Progenitor cell of endocrine pancreas (in vitro differentiated cells): ENCODE measurements around the gene CEP55. TPM values are rescaled to one million over a fixed set of nuclear protein-coding genes. Genes with fewer than 3 reads are reported as not detected.

Experiments used
- DNase-seq: peaks from one replicate; pipeline ENCODE4 v3.0.0; 2021; ENCODE audit warnings: low spot score; ENCODE audit not compliant: unreplicated experiment
- H3K27ac Mint-ChIP-seq: 2 replicates; pipeline ENCODE4 v1.8.0; 2021; ENCODE audit warnings: mild to moderate bottlenecking, moderate library complexity, mixed read lengths
- H3K27me3 Mint-ChIP-seq: 2 replicates; pipeline ENCODE4 v1.8.0; 2021; ENCODE audit warnings: mixed read lengths
- H3K36me3 Mint-ChIP-seq: 2 replicates; pipeline ENCODE4 v1.8.0; 2022; ENCODE audit warnings: mixed read lengths; ENCODE audit not compliant: insufficient read depth
- H3K4me1 Mint-ChIP-seq: 2 replicates; pipeline ENCODE4 v1.8.0; 2021; ENCODE audit warnings: low read depth, mixed read lengths
- H3K4me3 Mint-ChIP-seq: 2 replicates; pipeline ENCODE4 v1.8.0; 2021; ENCODE audit warnings: low read depth, mild to moderate bottlenecking, moderate library complexity, mixed read lengths
- H3K9me3 Mint-ChIP-seq: 2 replicates; pipeline ENCODE4 v1.8.0; 2021; ENCODE audit warnings: low read depth, mixed read lengths
- total RNA-seq: library from RNA; stranded (reverse); gene quantifications from 2 replicates; pipeline ENCODE4 v1.2.1, GENCODE V29; 2021
- TF ChIP-seq, protein P1 (sequence below): fragments of 200-600 bp; sonication (generic); IDR thresholded peaks from one replicate; pipeline ENCODE4 v1.5.0; 2021; ENCODE audit warnings: antibody characterized with exemption, mild to moderate bottlenecking; ENCODE audit not compliant: unreplicated experiment

CEP55 gene
- total RNA-seq, 1 donor from 2014 or later = 9.1 TPM

DNA sequence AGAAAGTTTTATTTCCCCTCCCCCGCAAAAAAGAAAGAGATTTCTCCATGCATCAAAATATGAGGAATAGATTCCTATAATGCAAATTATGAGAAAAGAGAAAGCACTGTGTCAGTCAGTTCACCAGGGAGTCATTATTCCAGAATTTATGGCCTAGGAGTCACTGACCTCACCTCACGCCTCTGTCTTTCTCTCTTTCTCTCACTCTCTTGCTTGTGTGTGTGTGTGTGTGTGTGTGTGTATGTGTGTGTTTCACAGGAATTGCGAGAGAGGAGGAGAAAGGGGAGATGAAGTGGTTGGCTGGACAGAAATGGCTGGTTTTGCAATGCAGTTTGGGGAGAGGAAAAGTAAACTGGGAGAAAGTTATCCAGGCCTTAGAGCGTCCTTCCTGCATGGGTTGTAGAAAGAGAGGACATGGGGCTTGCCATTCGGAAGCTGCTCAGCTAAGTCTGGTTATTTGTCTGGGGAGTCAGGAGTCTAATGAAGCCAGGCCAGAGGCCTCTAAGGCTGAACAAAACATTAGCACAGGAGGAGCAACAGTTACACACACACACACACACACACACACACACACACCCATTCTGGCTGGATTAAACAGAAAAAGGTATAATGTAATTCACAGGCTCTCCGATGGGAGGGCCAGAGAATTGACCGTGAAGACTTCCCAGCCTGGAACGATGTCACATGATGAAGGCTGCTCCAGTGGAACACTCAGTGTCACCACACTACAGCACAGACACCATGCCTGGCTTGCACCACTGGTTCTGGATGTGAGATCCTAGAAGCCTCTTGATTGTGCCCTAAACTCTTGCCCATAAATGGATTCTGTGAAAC is 57.3 kb downstream of the CEP55 start:
- Mint-ChIP-seq H3K4me3 (no peak overlapping the region), H3K27ac (no peak overlapping the region), H3K36me3 (no peaks in the 10 kb centered on the region), H3K4me1 (peaks cover 2% of the 10 kb centered on the region), H3K9me3 (no peaks in the 10 kb centered on the region), H3K27me3 (peaks cover 3% of the 10 kb centered on the region)
- TF ChIP-seq, protein P1, sequence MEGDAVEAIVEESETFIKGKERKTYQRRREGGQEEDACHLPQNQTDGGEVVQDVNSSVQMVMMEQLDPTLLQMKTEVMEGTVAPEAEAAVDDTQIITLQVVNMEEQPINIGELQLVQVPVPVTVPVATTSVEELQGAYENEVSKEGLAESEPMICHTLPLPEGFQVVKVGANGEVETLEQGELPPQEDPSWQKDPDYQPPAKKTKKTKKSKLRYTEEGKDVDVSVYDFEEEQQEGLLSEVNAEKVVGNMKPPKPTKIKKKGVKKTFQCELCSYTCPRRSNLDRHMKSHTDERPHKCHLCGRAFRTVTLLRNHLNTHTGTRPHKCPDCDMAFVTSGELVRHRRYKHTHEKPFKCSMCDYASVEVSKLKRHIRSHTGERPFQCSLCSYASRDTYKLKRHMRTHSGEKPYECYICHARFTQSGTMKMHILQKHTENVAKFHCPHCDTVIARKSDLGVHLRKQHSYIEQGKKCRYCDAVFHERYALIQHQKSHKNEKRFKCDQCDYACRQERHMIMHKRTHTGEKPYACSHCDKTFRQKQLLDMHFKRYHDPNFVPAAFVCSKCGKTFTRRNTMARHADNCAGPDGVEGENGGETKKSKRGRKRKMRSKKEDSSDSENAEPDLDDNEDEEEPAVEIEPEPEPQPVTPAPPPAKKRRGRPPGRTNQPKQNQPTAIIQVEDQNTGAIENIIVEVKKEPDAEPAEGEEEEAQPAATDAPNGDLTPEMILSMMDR = no peak
- no peak for DNase-seq

DNA sequence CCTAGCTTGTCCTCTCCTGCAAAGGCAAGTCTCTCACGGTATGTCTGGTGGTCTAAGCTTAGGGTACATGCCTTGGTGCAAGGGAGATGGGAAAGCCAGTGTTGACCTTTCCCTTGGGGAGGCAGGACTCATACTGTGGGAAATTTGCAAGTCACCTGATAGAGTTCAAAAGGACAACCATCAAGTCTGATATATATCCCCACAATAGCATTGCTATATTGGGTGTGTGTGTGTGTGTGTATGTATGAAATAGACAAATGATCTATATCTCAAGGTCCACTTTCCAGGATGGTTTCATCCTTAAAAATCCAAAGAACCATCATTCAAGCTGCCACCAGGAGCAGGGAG is 57.9 kb downstream of the CEP55 start:
- DNase-seq = no peak
- H3K36me3 Mint-ChIP-seq = no peaks in the 10 kb centered on the region
- TF ChIP-seq, protein P1 = no peak
- H3K27me3 Mint-ChIP-seq = peaks cover 3% of the 10 kb centered on the region
- H3K9me3 Mint-ChIP-seq = peaks cover under 1% of the 10 kb centered on the region
- no peak overlapping the region for H3K27ac Mint-ChIP-seq
- H3K4me1 Mint-ChIP-seq = peaks cover 2% of the 10 kb centered on the region
- H3K4me3 Mint-ChIP-seq = no peak overlapping the region

DNA sequence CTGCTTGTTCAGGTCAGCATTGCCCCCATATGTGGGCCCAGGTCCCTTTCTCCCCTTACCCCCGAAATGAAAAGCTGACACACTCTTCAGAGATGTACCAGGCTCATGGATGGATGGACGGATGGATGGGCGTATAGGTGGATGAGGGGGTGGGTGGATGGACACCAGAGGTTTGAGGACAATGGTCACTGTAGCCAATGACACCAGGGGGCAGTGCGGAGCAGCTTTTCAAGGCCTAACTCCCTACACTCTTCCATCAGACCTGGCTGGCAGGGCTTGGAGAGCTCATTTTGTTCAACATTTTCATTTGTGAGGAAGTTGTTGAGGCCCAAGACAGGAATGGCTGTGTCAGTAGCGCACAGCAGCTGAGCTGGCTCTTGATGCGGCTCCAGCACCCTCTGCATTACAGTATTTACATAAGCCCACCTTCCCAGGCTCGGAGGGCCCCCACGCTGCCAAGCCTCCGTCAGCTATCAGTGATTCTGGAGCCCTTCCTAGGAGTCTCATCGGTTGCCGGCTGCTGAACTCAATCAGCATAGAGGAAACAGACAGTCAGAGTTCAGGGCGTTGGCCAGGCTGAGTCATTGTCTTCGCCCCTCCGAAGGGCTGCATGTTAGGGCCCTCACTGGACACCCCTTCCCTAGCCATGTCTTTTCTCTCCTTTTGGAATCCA is 58.5 kb downstream of the CEP55 start:
- Mint-ChIP-seq H3K27ac (no peak overlapping the region), H3K4me3 (no peak overlapping the region), H3K4me1 (peaks cover 2% of the 10 kb centered on the region), H3K27me3 (peaks cover 3% of the 10 kb centered on the region), H3K9me3 (peaks cover 5% of the 10 kb centered on the region), H3K36me3 (no peaks in the 10 kb centered on the region)
- DNase-seq = peak; percentile 67
- TF ChIP-seq, protein P1 = peak; percentile 80

DNA sequence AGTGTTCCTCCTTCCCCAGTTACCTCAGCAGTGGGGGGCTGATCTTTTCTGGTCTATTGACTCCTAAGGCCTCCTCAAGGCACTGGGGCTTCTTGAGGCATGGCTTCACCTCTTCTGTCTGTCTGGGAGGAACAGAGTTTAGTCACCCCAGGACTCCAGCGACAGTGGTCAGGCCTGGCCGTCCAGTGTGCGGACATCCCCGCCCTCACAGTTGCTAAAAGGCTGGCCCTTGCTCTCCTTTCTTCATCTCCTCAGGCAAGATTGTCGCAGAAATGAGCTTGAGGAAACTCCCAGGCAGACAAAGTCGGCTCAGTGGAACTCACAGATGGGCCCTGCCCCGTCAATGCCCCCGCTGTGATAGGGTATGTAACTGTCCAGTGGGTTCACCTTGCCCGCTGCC is 63.1 kb downstream of the CEP55 start:
- TF ChIP-seq, protein P1 = no peak
- DNase-seq = no peak
- Mint-ChIP-seq H3K9me3 (peaks cover 5% of the 10 kb centered on the region), H3K4me1 (peaks cover 2% of the 10 kb centered on the region), H3K36me3 (no peaks in the 10 kb centered on the region), H3K27ac (no peak overlapping the region), H3K27me3 (peaks cover 22% of the 10 kb centered on the region), H3K4me3 (no peak overlapping the region)

DNA sequence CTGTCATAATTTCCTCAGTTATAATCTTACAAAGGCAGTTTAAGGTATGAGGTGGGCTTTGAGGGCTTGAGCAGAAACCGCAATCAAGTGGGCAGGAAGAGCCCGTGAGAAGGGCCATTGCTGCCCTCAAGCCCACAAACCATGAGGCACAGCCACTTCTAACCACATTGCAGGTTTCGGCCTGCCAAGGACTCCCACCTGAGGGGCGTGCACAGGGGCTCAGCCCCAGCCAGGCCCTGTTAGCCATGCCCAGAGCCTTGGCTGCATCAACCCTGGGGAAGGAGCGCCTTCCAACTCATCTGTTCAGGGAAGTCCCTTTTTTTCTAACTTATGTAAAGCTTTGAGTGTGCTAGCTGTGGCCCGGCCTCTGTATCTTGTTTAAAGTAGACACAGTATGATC is 64.1 kb downstream of the CEP55 start:
- Mint-ChIP-seq H3K4me3 (no peak overlapping the region), H3K36me3 (no peaks in the 10 kb centered on the region), H3K4me1 (no peaks in the 10 kb centered on the region), H3K27ac (no peak overlapping the region), H3K27me3 (peaks cover 32% of the 10 kb centered on the region), H3K9me3 (peaks cover 5% of the 10 kb centered on the region)
- TF ChIP-seq, protein P1 = no peak
- DNase-seq = no peak
